ENCODE results near the gene PTPN18. TPM values are rescaled to one million over a fixed set of nuclear protein-coding genes. Genes with fewer than 3 reads are reported as not detected.

The PTPN18 gene
- total RNA-seq, 3 donors from 2014 or later (not counting 1 experiment from before 2014, with no cell fraction given): 189 to 194 (median 192) TPM

- H3K4me1 Mint-ChIP-seq: peaks cover 83 to 92% of the 10 kb centered on the region in 2 donors
- no peaks in the 10 kb centered on the region for H3K27me3 Mint-ChIP-seq (ENCODE audit: low read depth in 2 of 2)
- peak overlapping the region; percentile 73 to 74 for H3K27ac Mint-ChIP-seq
- no peak for TF ChIP-seq CTCF (IDR thresholded peaks at IDR 0.05)
- no peaks in the 10 kb centered on the region for H3K9me3 ChIP-seq (ENCODE audit: control insufficient read depth, insufficient read depth, low read length)
- intact Hi-C loops (cut with micrococcal nuclease): no loop called here
- no peak overlapping the region for H3K4me3 ChIP-seq (ENCODE audit: low read length)
- H3K27me3 ChIP-seq (ENCODE audit: control insufficient read depth, insufficient read depth, low read length): no peaks in the 10 kb centered on the region
- 87% methylated on average over 3 of the region's 3 CpGs for WGBS (ENCODE audit: insufficient coverage)
- DNase-seq (peak in 1 of 2 donors; percentile 2), ATAC-seq (no peak)
- H3K36me3 ChIP-seq (ENCODE audit: control insufficient read depth, insufficient read depth, low read length): peaks cover 33% of the 10 kb centered on the region
- peaks cover 10% of the 10 kb centered on the region for H3K36me3 Mint-ChIP-seq
- no peaks in the 10 kb centered on the region for H3K9me3 Mint-ChIP-seq
- peaks cover 51% of the 10 kb centered on the region for H3K4me1 ChIP-seq (ENCODE audit: control insufficient read depth, insufficient read depth, low read length)
- H3K4me3 Mint-ChIP-seq: no peak overlapping the region
- no peak overlapping the region for H3K27ac ChIP-seq (ENCODE audit: low read length)
These were observed 23.0 kb downstream of the PTPN18 start for GRCh38 chr2:130378898-130379214.

GRCh38 chr2:130380096-130380934, 24.5 kb downstream of the PTPN18 start:
- H3K36me3 ChIP-seq (ENCODE audit: control insufficient read depth, insufficient read depth, low read length): peaks cover 28% of the 10 kb centered on the region
- peaks cover 68 to 80% of the 10 kb centered on the region in 2 donors for H3K4me1 Mint-ChIP-seq
- WGBS (ENCODE audit: insufficient coverage): 88% methylated on average over 11 of the region's 11 CpGs
- DNase-seq: peak in 1 of 2 donors; percentile 3
- no peaks in the 10 kb centered on the region for H3K27me3 Mint-ChIP-seq (ENCODE audit: low read depth in 2 of 2)
- no peak overlapping the region for H3K27ac ChIP-seq (ENCODE audit: low read length)
- H3K27me3 ChIP-seq (ENCODE audit: control insufficient read depth, insufficient read depth, low read length): no peaks in the 10 kb centered on the region
- intact Hi-C loops (cut with micrococcal nuclease): no loop called here
- no peak overlapping the region for H3K4me3 Mint-ChIP-seq
- H3K9me3 Mint-ChIP-seq: no peaks in the 10 kb centered on the region
- ATAC-seq: peak in 1 of 3 donors; percentile 35
- no peak overlapping the region for H3K4me3 ChIP-seq (ENCODE audit: low read length)
- H3K4me1 ChIP-seq (ENCODE audit: control insufficient read depth, insufficient read depth, low read length): peaks cover 37% of the 10 kb centered on the region
- no peak for TF ChIP-seq CTCF (IDR thresholded peaks at IDR 0.05)
- no peaks in the 10 kb centered on the region for H3K9me3 ChIP-seq (ENCODE audit: control insufficient read depth, insufficient read depth, low read length)
- peaks cover 10% of the 10 kb centered on the region for H3K36me3 Mint-ChIP-seq
- H3K27ac Mint-ChIP-seq: peak overlapping the region; percentile 73 to 74

GRCh38 chr2:130381145-130381544, 25.3 kb downstream of the PTPN18 start:
- no peaks in the 10 kb centered on the region for H3K9me3 ChIP-seq (ENCODE audit: control insufficient read depth, insufficient read depth, low read length)
- peaks cover 22% of the 10 kb centered on the region for H3K36me3 ChIP-seq (ENCODE audit: control insufficient read depth, insufficient read depth, low read length)
- Mint-ChIP-seq H3K27me3 (ENCODE audit: low read depth in 2 of 2) (no peaks in the 10 kb centered on the region), H3K4me1 (peaks cover 60 to 79% of the 10 kb centered on the region in 2 donors), H3K4me3 (no peak overlapping the region), H3K27ac (peak overlapping the region; percentile 73 to 74), H3K9me3 (no peaks in the 10 kb centered on the region), H3K36me3 (peaks cover 2% of the 10 kb centered on the region)
- DNase-seq (no peak), ATAC-seq (no peak)
- intact Hi-C loops (cut with micrococcal nuclease): no loop called here
- H3K27ac ChIP-seq (ENCODE audit: low read length): no peak overlapping the region
- no peaks in the 10 kb centered on the region for H3K27me3 ChIP-seq (ENCODE audit: control insufficient read depth, insufficient read depth, low read length)
- 93% methylated on average over 4 of the region's 4 CpGs for WGBS (ENCODE audit: insufficient coverage)
- H3K4me1 ChIP-seq (ENCODE audit: control insufficient read depth, insufficient read depth, low read length): peaks cover 29% of the 10 kb centered on the region
- no peak overlapping the region for H3K4me3 ChIP-seq (ENCODE audit: low read length)
- TF ChIP-seq CTCF (IDR thresholded peaks at IDR 0.05): no peak

Data from natural killer cell (primary cell).